ENCODE results near the gene DNAJC16.

Gene DNAJC16

DNA sequence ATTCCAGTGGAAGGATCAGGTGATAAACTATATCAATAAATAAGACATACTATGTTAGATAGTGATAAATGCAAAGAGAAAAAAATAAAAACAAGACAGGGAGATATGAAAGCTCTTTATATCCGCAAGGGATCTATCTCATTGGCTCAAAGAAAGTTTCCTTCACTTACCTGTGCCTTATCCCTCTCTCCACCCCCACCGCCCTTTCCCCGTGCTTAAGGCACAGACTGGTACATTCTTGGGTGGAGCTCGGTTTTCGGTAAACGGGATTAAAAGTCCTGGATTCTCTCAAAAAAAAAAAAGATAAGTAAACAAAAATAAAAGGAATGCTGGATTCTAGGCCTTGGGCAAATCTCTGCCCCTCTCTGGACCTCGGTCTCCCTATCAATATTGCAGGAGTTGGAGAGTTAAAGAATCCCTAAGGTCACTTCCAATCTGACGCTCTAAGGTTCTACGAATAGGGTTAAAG is 593 bp upstream of the DNAJC16 start:
- DNase-seq (ENCODE audit: extremely low spot score, insufficient read length, low read depth) (no peak), FAIRE-seq (no peak)

- no peak for DNase-seq (ENCODE audit: extremely low spot score, insufficient read length, low read depth)
- no peak for FAIRE-seq
Observed at GRCh38 chr1:15531003-15531402, 4.4 kb downstream of the DNAJC16 start.

DNA sequence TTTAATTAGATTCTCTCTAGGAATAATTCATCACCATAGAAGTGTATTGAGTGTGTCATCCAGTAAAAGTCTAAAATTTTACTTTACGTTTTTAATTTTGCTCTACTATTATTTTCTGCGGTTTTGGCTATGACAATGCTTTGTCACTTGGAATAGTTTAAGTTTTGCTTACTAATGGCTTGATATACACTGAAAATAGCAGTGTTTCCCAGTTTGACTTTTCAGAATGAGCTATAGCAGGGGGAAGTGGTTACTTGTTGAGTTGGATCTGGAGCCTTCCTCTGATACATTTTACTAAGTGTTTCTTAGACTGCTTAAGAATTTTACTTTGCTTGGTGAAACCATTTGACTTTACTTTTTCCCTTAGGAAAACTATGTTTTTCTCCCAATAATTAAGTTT is 5.0 kb downstream of the DNAJC16 start:
- no peak for FAIRE-seq
- no peak for DNase-seq (ENCODE audit: extremely low spot score, insufficient read length, low read depth)

GRCh38 chr1:15538771-15539170 is 12.1 kb downstream of the DNAJC16 start:
- no peak for DNase-seq (ENCODE audit: extremely low spot score, insufficient read length, low read depth)
- no peak for FAIRE-seq

DNA sequence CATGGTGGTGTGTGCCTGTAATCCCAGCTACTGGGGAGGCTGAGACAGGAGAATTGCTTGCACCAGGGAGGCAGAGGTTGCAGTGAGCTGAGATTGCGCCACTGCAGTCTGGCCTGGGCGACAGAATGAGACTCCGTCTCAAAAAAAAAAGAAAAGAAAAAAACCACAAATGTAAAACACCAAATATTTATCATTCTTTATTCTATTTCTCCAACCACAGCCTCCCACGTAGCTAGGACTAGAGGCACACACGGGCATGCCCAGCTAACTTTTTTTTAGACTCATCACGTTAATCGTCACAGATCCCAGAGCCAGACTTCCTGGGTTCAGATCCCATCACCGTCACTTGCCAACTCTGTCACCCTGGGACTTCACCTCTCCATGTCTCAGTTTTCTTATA is 13.5 kb downstream of the DNAJC16 start:
- DNase-seq (ENCODE audit: extremely low spot score, insufficient read length, low read depth) (no peak), FAIRE-seq (no peak)

GRCh38 chr1:15541231-15541792 is 14.7 kb downstream of the DNAJC16 start:
- FAIRE-seq, result no peak
- no peak for DNase-seq (ENCODE audit: extremely low spot score, insufficient read length, low read depth)

- FAIRE-seq (no peak), DNase-seq (ENCODE audit: extremely low spot score, insufficient read length, low read depth) (no peak)
Observed at GRCh38 chr1:15542388-15543250, 16.0 kb downstream of the DNAJC16 start.

DNA sequence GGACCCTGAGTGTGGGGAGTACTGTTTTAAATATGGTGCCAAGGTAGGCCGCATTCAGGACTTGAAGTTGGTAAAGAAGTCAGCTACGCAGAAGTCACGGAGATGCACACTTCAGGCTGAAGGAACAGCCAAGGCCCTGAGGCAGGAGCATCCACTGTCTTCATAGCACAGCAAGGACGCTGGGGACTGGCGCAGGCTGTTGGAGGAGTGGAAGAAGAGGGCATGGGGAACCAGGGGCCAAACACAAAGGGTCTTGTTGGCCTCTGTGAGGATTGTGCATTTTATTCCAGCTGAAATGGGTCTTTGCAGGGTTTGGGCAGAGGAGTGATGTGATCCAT is 16.6 kb downstream of the DNAJC16 start:
- FAIRE-seq, result no peak

GRCh38 chr1:15543589-15544568 is 17.2 kb downstream of the DNAJC16 start:
- DNase-seq (ENCODE audit: extremely low spot score, insufficient read length, low read depth) (no peak), FAIRE-seq (no peak)

More for the DNA sequence above, 16.6 kb downstream of the DNAJC16 start:
- DNase-seq (ENCODE audit: extremely low spot score, insufficient read length, low read depth), result no peak

DNA sequence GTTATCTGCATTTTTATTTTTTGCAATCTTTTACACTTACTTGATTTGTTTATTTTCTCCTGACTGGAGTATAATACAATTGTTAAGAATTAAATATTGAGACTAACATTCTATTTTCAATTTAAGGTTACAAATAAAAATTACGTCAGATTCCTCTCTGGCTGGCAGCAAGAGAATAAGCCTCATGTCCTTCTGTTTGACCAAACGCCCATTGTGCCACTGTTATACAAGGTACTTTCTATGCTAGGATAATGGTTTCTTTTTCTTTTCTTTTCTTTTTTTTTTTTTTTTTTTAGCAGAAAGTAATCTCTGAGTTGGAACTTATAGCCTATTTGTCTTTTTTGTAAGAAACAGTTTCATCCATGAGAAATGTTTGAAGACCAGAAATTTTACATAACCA is 20.0 kb downstream of the DNAJC16 start:
- FAIRE-seq (no peak), DNase-seq (ENCODE audit: extremely low spot score, insufficient read length, low read depth) (no peak)

DNA sequence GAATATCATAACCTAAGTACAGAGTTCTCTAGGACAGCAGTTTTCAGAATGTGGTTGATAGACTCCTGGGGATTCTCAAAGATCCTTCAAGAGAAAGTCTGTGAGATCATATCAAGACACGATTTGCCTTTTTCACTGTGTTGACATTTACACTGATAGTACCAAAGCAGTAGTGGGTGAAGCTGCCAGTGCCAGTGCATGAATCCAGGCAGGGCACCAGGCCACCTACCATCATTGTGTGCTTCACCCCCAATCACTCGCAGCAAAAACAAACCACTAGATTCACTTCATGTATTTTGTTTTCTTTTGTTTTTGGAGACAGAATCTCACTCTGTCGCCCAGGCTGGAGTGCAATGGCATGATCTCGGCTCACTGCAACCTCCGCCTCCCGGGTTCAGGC is 23.9 kb downstream of the DNAJC16 start:
- DNase-seq (ENCODE audit: extremely low spot score, insufficient read length, low read depth), result no peak
- FAIRE-seq, result no peak

DNA sequence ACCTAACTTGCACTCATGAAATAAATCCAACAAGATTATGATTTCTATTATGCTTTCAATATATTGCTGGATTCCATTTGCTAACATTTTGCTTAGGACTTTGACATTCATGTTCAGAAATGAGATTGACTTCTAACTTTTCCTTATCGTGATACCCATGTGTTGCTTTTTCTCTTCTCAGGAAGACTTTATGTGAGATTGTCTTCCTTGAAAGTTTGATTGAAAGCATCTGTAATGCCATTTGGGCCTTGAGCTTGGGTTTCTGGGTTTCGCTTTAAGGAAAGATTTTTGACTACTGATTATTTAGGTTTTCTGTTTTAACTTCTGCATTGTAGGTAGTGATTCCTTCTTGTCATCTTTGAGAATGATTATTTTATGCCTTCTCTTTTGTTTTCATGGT is 30.4 kb downstream of the DNAJC16 start:
- DNase-seq (ENCODE audit: extremely low spot score, insufficient read length, low read depth), result no peak
- peak; percentile 15 for FAIRE-seq

DNA sequence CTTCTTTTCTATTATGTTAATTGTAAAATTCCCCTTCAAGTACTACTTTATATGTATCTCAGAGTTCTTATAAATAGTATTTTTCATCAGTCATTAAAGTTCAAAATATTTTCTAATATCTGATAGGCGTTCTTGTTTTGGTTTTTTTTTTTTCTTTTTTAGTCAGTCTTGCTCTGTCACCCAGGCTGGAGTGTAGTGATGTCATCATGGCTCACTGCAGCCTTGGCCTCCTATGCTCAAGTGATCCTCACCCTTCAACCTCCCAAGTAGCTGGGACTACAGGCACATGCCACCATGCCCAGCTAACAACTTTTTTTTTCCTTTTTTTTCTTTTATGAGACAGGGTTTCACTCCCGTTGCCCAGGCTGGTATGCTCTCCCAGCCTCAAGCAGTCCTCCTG is 30.9 kb downstream of the DNAJC16 start:
- FAIRE-seq (no peak), DNase-seq (ENCODE audit: extremely low spot score, insufficient read length, low read depth) (no peak)

GRCh38 chr1:15558516-15558915 is 31.9 kb downstream of the DNAJC16 start:
- no peak for DNase-seq (ENCODE audit: extremely low spot score, insufficient read length, low read depth)
- FAIRE-seq, result no peak

DNA sequence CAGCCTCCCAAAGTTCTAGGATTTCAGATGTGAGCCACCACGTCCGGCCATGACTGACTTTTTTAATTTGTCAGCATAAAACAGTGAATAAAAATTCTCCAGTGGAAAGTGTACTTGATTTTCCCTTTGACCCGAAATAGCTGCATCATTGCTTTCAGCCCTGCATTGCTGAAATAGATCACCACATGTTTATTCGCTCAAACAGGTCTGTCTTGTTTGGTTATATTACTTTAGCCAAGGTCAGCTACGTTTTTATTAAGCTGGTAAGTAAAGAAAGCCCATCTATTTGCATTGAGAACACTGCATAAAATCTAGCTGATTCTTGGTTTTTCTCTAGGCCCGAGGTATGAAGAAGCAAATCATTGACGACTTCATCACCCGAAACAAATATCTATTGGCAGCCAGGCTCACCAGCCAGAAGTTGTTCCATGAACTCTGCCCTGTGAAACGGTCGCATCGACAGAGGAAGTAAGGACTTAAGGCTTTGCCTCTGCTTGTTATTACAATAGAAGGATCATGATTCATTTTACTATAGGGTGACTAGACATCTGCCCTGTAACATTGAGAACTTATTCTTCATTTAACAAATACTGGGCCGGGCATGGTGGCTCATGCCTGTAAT is 32.7 kb downstream of the DNAJC16 start:
- DNase-seq (ENCODE audit: extremely low spot score, insufficient read length, low read depth) (no peak), FAIRE-seq (no peak)

GRCh38 chr1:15568387-15569073 is 41.9 kb downstream of the DNAJC16 start:
- DNase-seq (ENCODE audit: extremely low spot score, insufficient read length, low read depth) (no peak), FAIRE-seq (no peak)

- DNase-seq (ENCODE audit: extremely low spot score, insufficient read length, low read depth) (no peak), FAIRE-seq (no peak)
Observed at GRCh38 chr1:15570861-15571260, 44.2 kb downstream of the DNAJC16 start.

GRCh38 chr1:15571266-15571665 is 44.6 kb downstream of the DNAJC16 start:
- DNase-seq (ENCODE audit: extremely low spot score, insufficient read length, low read depth) (no peak), FAIRE-seq (peak; percentile 33)

GRCh38 chr1:15573477-15573876 is 46.8 kb downstream of the DNAJC16 start:
- FAIRE-seq (no peak), DNase-seq (ENCODE audit: extremely low spot score, insufficient read length, low read depth) (no peak)

DNA sequence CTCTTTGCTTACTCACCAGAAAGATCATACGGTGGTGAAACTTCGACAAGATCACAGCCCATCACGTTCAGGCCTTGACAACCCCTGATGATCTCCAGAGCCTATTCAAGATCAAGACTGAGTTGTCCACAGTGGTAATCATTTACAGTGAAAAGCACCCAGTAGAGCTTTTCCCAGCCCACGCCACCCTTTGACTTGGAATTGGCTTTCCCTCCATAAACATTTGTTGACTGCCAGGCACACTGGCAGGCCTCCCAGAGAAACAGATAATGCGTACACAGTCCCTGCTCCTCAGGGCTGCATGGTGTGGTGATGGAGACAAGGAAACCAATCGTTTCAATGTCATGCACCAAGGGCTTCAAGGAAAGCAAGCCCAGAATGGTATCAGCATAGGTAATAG is 48.1 kb downstream of the DNAJC16 start:
- DNase-seq (ENCODE audit: extremely low spot score, insufficient read length, low read depth) (no peak), FAIRE-seq (no peak)
